Suprapubic skin (tissue), 3 donors: ENCODE measurements around the gene MUC6.

Experiments
- POLR2A ChIP-seq, 2 donors: fragments of 450-650 bp; IDR thresholded peaks; one replicate each; pipeline ENCODE4 v1.6.1; 2017; ENCODE audit warnings: antibody characterized with exemption in 2 of 2, mild to moderate bottlenecking in 2 of 2, moderate library complexity in 2 of 2
- TF ChIP-seq, protein P1 (sequence below), 2 donors: fragments of 200-600 bp in 1 of 2; fragments of 450-650 bp in 1 of 2; sonication (generic) in 1 of 2; IDR thresholded peaks; one replicate each; pipeline ENCODE4 v1.5.1; 2016 to 2019; ENCODE audit warnings: antibody characterized with exemption in 2 of 2, mild to moderate bottlenecking in 1 of 2, moderate library complexity in 1 of 2

DNA sequence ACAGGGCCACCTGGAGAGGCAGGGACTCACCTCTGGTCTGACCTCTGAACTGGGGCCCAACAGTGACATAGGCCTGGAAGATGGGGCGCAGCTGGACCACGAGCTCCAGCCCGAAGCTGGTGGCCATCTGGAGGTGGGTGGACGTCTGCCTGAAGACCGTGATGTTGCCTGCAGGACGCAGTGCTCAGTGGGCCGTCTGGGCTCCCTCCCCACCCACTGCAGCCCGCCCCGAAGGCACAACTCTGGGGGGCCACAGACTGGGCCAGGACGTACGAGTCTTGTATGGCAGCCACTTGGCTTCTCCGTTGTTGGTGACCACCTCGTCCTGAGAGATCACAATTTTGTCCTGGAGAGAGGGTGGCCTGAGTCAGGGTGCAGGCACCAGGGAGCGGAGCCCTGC is 7.9 kb downstream of the MUC6 start:
- TF ChIP-seq, protein P1, sequence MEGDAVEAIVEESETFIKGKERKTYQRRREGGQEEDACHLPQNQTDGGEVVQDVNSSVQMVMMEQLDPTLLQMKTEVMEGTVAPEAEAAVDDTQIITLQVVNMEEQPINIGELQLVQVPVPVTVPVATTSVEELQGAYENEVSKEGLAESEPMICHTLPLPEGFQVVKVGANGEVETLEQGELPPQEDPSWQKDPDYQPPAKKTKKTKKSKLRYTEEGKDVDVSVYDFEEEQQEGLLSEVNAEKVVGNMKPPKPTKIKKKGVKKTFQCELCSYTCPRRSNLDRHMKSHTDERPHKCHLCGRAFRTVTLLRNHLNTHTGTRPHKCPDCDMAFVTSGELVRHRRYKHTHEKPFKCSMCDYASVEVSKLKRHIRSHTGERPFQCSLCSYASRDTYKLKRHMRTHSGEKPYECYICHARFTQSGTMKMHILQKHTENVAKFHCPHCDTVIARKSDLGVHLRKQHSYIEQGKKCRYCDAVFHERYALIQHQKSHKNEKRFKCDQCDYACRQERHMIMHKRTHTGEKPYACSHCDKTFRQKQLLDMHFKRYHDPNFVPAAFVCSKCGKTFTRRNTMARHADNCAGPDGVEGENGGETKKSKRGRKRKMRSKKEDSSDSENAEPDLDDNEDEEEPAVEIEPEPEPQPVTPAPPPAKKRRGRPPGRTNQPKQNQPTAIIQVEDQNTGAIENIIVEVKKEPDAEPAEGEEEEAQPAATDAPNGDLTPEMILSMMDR (IDR thresholded peaks at IDR 0.05): no peak
- TF ChIP-seq POLR2A (IDR thresholded peaks at IDR 0.05): no peak
